HG03432 (cell line): ENCODE data around the gene IGFL4.
"Not testable (repeated sequence)": the region's sequence is repeated elsewhere in the genome, so short reads cannot be mapped to it uniquely, and the experiment has no call there.

Experiments used
- ATAC-seq: cut with Tn5 transposase; IDR thresholded peaks from one replicate; pipeline ENCODE4 v1.9.1; 2021; ENCODE audit warnings: mild to moderate bottlenecking, moderate library complexity; ENCODE audit not compliant: unreplicated experiment

Gene IGFL4

GRCh38 chr19:46040952-46041500, at the start of gene IGFL4:
Gene IGFL4 (minus strand): TSS chr19:46041002. CDS start chr19:46040962, 40 bp downstream.
- ATAC-seq = no peak

- no peak for ATAC-seq
These were observed 49.6 kb upstream of the IGFL4 start for GRCh38 chr19:46090444-46090843.

GRCh38 chr19:46089432-46089831, 48.6 kb upstream of the IGFL4 start:
- ATAC-seq = no peak

GRCh38 chr19:46088101-46088500, 47.3 kb upstream of the IGFL4 start:
- ATAC-seq = no peak

GRCh38 chr19:46085888-46086287, 45.1 kb upstream of the IGFL4 start:
- no peak for ATAC-seq

GRCh38 chr19:46082728-46083050, 41.9 kb upstream of the IGFL4 start:
- no peak for ATAC-seq

- no peak for ATAC-seq
These were observed 41.3 kb upstream of the IGFL4 start for GRCh38 chr19:46081928-46082727.

GRCh38 chr19:46080561-46080960, 39.8 kb upstream of the IGFL4 start:
- ATAC-seq = no peak

GRCh38 chr19:46079576-46079975, 38.8 kb upstream of the IGFL4 start:
- ATAC-seq = no peak

GRCh38 chr19:46078573-46079332, 38.0 kb upstream of the IGFL4 start:
- not testable (repeated sequence) for ATAC-seq

- no peak for ATAC-seq
These were observed 37.0 kb upstream of the IGFL4 start for GRCh38 chr19:46077815-46078167.

GRCh38 chr19:46076951-46077814, 36.4 kb upstream of the IGFL4 start:
- ATAC-seq = no peak

- ATAC-seq = no peak
These were observed 35.5 kb upstream of the IGFL4 start for GRCh38 chr19:46076031-46076880.

GRCh38 chr19:46073268-46073922, 32.6 kb upstream of the IGFL4 start:
- no peak for ATAC-seq

GRCh38 chr19:46069806-46070341, 29.1 kb upstream of the IGFL4 start:
- no peak for ATAC-seq

GRCh38 chr19:46068345-46069258, 27.8 kb upstream of the IGFL4 start:
- ATAC-seq = no peak

GRCh38 chr19:46067691-46068090, 26.9 kb upstream of the IGFL4 start:
- no peak for ATAC-seq

GRCh38 chr19:46066471-46066870, 25.7 kb upstream of the IGFL4 start:
- ATAC-seq = no peak
